Measurements from ENCODE around the gene KRTAP5-10.
"Not testable (repeated sequence)": the region's sequence is repeated elsewhere in the genome, so short reads cannot be mapped to it uniquely, and the experiment has no call there.

Gene KRTAP5-10

DNA sequence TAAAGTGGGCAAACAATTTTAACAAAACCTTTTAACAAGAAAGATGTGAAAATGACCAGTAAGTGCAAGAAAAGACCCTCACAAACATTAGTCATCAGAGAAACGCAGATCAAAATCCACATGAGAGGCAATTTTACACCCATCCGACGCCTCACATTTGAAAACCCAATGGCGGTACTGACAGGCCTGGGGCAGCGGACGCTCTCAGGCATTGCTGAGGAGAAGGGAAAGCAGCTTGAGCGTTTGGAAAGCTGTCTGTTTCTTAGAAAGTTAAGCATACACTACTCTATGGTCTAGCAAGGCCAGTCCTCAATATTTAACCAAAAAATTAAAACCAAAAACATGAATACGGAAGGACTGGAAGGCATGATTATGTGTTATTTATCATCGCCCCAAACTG is 29.5 kb upstream of the KRTAP5-10 start:
- no peaks in the 10 kb centered on the region for H3K9me2 ChIP-seq (replicated peaks; ENCODE audit: insufficient read depth, low read length)
- no peaks in the 10 kb centered on the region for H3K79me2 ChIP-seq (ENCODE audit: insufficient read depth, low read length)
- no peaks in the 10 kb centered on the region for H3K27me3 ChIP-seq (ENCODE audit: low read length)
- no peak overlapping the region for H2AFZ ChIP-seq (ENCODE audit: low read depth, low read length, severe bottlenecking)
- H3K27ac ChIP-seq (ENCODE audit: low read depth, low read length) = no peak overlapping the region
- H3K9ac ChIP-seq (ENCODE audit: low read length) = no peak overlapping the region
- no peaks in the 10 kb centered on the region for H4K20me1 ChIP-seq (ENCODE audit: low read depth, low read length)
- no peaks in the 10 kb centered on the region for H3F3A ChIP-seq (ENCODE audit: insufficient read depth)
- H3K4me2 ChIP-seq (ENCODE audit: low read depth, low read length, poor library complexity, severe bottlenecking) = no peak overlapping the region
- H3K36me3 ChIP-seq (ENCODE audit: low read length) = no peaks in the 10 kb centered on the region
- no peak overlapping the region for H3K4me3 ChIP-seq (ENCODE audit: insufficient read depth, low read length, poor library complexity, severe bottlenecking)
- H3K9me3 ChIP-seq (ENCODE audit: insufficient read depth, low read length) = no peaks in the 10 kb centered on the region
- TF ChIP-seq, protein P1, sequence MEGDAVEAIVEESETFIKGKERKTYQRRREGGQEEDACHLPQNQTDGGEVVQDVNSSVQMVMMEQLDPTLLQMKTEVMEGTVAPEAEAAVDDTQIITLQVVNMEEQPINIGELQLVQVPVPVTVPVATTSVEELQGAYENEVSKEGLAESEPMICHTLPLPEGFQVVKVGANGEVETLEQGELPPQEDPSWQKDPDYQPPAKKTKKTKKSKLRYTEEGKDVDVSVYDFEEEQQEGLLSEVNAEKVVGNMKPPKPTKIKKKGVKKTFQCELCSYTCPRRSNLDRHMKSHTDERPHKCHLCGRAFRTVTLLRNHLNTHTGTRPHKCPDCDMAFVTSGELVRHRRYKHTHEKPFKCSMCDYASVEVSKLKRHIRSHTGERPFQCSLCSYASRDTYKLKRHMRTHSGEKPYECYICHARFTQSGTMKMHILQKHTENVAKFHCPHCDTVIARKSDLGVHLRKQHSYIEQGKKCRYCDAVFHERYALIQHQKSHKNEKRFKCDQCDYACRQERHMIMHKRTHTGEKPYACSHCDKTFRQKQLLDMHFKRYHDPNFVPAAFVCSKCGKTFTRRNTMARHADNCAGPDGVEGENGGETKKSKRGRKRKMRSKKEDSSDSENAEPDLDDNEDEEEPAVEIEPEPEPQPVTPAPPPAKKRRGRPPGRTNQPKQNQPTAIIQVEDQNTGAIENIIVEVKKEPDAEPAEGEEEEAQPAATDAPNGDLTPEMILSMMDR (IDR thresholded peaks at IDR 0.05; ENCODE audit: insufficient read depth, low read length, poor library complexity, severe bottlenecking) = no peak
- TF ChIP-seq EZH2phosphoT487 (conservative IDR thresholded peaks at IDR 0.05; ENCODE audit: low read length) = no peak

DNA sequence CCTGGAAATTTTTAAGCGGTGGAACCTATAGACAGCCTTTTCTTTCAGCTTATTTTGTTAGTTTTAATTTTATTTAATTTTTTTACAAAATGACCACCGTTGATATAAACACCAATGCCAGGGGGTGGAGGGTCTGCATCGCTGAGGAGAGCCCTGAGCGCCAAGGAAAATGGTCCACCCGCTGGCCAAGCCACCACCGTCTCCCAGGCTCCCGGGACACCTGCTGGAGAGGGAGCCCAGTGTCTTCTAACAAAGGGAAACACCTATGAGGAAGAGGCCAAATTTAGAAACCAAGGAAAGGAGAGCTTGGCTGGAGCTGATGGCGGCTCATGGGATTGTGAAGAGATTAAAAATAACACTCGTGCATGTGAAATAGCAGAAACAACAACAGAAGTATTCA is 27.8 kb upstream of the KRTAP5-10 start:
- Histone ChIP-seq H3K9me2 (replicated peaks; ENCODE audit: insufficient read depth, low read length) (no peaks in the 10 kb centered on the region), H2AFZ (ENCODE audit: low read depth, low read length, severe bottlenecking) (no peak overlapping the region), H3K9ac (ENCODE audit: low read length) (no peak overlapping the region), H3K36me3 (ENCODE audit: low read length) (no peaks in the 10 kb centered on the region), H3K4me3 (ENCODE audit: insufficient read depth, low read length, poor library complexity, severe bottlenecking) (no peak overlapping the region), H3K4me2 (ENCODE audit: low read depth, low read length, poor library complexity, severe bottlenecking) (no peak overlapping the region), H3K79me2 (ENCODE audit: insufficient read depth, low read length) (no peaks in the 10 kb centered on the region), H3F3A (ENCODE audit: insufficient read depth) (no peaks in the 10 kb centered on the region), H3K9me3 (ENCODE audit: insufficient read depth, low read length) (no peaks in the 10 kb centered on the region), H3K27ac (ENCODE audit: low read depth, low read length) (no peak overlapping the region), H3K27me3 (ENCODE audit: low read length) (no peaks in the 10 kb centered on the region), H4K20me1 (ENCODE audit: low read depth, low read length) (no peaks in the 10 kb centered on the region)
- TF ChIP-seq, protein P1 (IDR thresholded peaks at IDR 0.05; ENCODE audit: insufficient read depth, low read length, poor library complexity, severe bottlenecking) = no peak
- TF ChIP-seq EZH2phosphoT487 (conservative IDR thresholded peaks at IDR 0.05; ENCODE audit: low read length) = no peak

DNA sequence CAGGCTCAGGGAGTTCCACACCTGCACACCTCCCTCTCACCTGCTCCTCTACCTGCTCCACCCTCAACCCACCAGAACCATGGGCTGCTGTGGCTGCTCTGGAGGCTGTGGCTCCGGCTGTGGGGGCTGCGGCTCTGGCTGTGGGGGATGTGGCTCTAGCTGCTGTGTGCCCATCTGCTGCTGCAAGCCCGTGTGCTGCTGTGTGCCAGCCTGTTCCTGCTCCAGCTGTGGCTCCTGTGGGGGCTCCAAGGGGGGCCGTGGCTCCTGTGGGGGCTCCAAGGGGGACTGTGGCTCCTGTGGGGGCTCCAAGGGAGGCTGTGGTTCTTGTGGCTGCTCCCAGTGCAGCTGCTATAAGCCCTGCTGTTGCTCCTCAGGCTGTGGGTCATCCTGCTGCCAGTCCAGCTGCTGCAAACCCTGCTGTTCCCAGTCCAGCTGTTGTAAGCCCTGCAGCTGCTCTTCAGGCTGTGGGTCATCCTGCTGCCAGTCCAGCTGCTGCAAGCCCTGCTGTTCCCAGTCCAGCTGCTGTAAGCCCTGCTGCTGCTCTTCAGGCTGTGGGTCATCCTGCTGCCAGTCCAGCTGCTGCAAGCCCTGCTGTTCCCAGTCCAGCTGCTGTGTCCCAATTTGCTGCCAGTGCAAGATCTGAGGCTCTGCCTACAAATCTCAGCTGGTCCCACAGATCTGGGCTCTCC is 27.2 kb upstream of the KRTAP5-10 start, which contains the start of gene KRTAP5-8:
TSS of gene KRTAP5-8 (plus strand) at position 49 of the 689 bp plus-strand sequence. CDS start at position 80, 31 bp downstream.
- H3K79me2 ChIP-seq (ENCODE audit: insufficient read depth, low read length); H3K4me3 ChIP-seq (ENCODE audit: insufficient read depth, low read length, poor library complexity, severe bottlenecking); H3K4me2 ChIP-seq (ENCODE audit: low read depth, low read length, poor library complexity, severe bottlenecking); H3K9me2 ChIP-seq (replicated peaks; ENCODE audit: insufficient read depth, low read length); H2AFZ ChIP-seq (ENCODE audit: low read depth, low read length, severe bottlenecking); H3K36me3 ChIP-seq (ENCODE audit: low read length); H3F3A ChIP-seq (ENCODE audit: insufficient read depth); H3K27ac ChIP-seq (ENCODE audit: low read depth, low read length); H4K20me1 ChIP-seq (ENCODE audit: low read depth, low read length); H3K9ac ChIP-seq (ENCODE audit: low read length); H3K9me3 ChIP-seq (ENCODE audit: insufficient read depth, low read length); H3K27me3 ChIP-seq (ENCODE audit: low read length): not testable (repeated sequence)

DNA sequence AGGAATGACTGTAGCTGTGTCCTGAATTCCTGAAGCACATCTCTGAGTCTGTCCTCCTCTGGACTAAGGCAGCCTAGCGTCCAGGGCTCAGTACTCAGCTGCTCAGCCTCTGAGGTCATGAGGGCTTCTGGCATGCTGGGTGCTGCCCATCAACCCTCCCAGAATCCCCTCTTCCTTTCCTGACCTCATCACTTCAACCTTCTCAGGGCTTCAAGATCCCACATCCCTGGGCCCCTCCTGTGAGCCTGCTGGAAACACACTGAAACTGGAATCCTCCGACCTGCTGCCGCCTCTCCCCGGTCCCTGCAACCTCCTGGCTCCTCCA is 26.7 kb upstream of the KRTAP5-10 start:
- Histone ChIP-seq H3K9me3 (ENCODE audit: insufficient read depth, low read length) (no peaks in the 10 kb centered on the region), H2AFZ (ENCODE audit: low read depth, low read length, severe bottlenecking) (no peak overlapping the region)

More for the DNA sequence above, 26.7 kb upstream of the KRTAP5-10 start:
- no peaks in the 10 kb centered on the region for H3K9me2 ChIP-seq (replicated peaks; ENCODE audit: insufficient read depth, low read length)
- H3F3A ChIP-seq (ENCODE audit: insufficient read depth) = no peaks in the 10 kb centered on the region
- H3K4me2 ChIP-seq (ENCODE audit: low read depth, low read length, poor library complexity, severe bottlenecking) = no peak overlapping the region
- TF ChIP-seq EZH2phosphoT487 (conservative IDR thresholded peaks at IDR 0.05; ENCODE audit: low read length) = no peak
- TF ChIP-seq, protein P1 (IDR thresholded peaks at IDR 0.05; ENCODE audit: insufficient read depth, low read length, poor library complexity, severe bottlenecking) = no peak
- no peaks in the 10 kb centered on the region for H4K20me1 ChIP-seq (ENCODE audit: low read depth, low read length)
- no peaks in the 10 kb centered on the region for H3K27me3 ChIP-seq (ENCODE audit: low read length)
- H3K27ac ChIP-seq (ENCODE audit: low read depth, low read length) = no peak overlapping the region
- H3K4me3 ChIP-seq (ENCODE audit: insufficient read depth, low read length, poor library complexity, severe bottlenecking) = no peak overlapping the region
- no peak overlapping the region for H3K9ac ChIP-seq (ENCODE audit: low read length)
- no peaks in the 10 kb centered on the region for H3K36me3 ChIP-seq (ENCODE audit: low read length)
- H3K79me2 ChIP-seq (ENCODE audit: insufficient read depth, low read length) = no peaks in the 10 kb centered on the region

Data from SU-DHL-6 (cell line).